Keratinocyte (primary cell): Measurements from ENCODE around the gene RNPS1.

Experiments used
- CTCF ChIP-seq, 3 experiments: IDR thresholded peaks in 1 of 3; conservative IDR thresholded peaks in 1 of 3; optimal IDR thresholded peaks in 1 of 3; 2 replicates in 2 of 3; 3 replicates in 1 of 3; pipeline versions ENCODE3 to v1.5.1; 2011; ENCODE audit warnings: low read length in 3 of 3, mild to moderate bottlenecking in 3 of 3, moderate library complexity in 2 of 3, control low read depth in 1 of 3, inconsistent platforms in 1 of 3; ENCODE audit not compliant: insufficient read depth in 2 of 3; ENCODE audit errors: extremely low read depth in 1 of 3
- EZH2 ChIP-seq: IDR thresholded peaks from one replicate; pipeline ENCODE4 v1.6.1; 2012; ENCODE audit warnings: inconsistent platforms, mild to moderate bottlenecking, low read length, moderate library complexity

GRCh38 chr16:2237102-2237482, 30.8 kb downstream of the RNPS1 start:
- TF ChIP-seq CTCF (optimal IDR thresholded peaks at IDR 0.05 in 1 of 3, IDR thresholded peaks at IDR 0.05 in 1 of 3, conservative IDR thresholded peaks at IDR 0.05 in 1 of 3; ENCODE audit: extremely low read depth in 1 of 3, insufficient read depth in 2 of 3, low read length in 3 of 3): no peak
- TF ChIP-seq EZH2: no peak
